K562 (cell line): ENCODE results near the gene SEMA3F. TPM values are rescaled to one million over a fixed set of nuclear protein-coding genes. Genes with fewer than 3 reads are reported as not detected.

Experiments used
- EGR1 ChIP-seq: fragments of 450-650 bp; conservative IDR thresholded peaks from 2 replicates; pipeline ENCODE4 v1.6.1; 2017; ENCODE audit warnings: mild to moderate bottlenecking
- RFX5 ChIP-seq: IDR thresholded peaks from 2 replicates; pipeline ENCODE4 v1.6.1; 2011; ENCODE audit warnings: low read depth, mild to moderate bottlenecking, improper control_type of control experiment, low read length
- SLC30A9 ChIP-seq: fragments of 250-450 bp; sonication (Bioruptor Pico); IDR thresholded peaks from 2 replicates; pipeline ENCODE4 v1.8.0; 2022; ENCODE audit warnings: mild to moderate bottlenecking, moderate library complexity
- ZNF780A ChIP-seq: fragments of 250-450 bp; sonication (Bioruptor Pico); IDR thresholded peaks from 2 replicates; pipeline ENCODE4 v1.5.0; 2021; ENCODE audit warnings: mild to moderate bottlenecking
- polyA plus RNA-seq, 8 experiments: library from polyadenylated mRNA; depleted of rRNA in 4 of 8; stranded (reverse) in 5 of 8; unstranded in 3 of 8; fragments of >200 nt; fragmentation: Nextera tagmentation in 2 of 8; fragmentation: Illumina TruSeq in 1 of 8; extraction: Ambion mirVana in 2 of 8; extraction: Trizol in 1 of 8; gene quantifications; 2 replicates each; pipeline versions ENCODE4 v1.2.1 to v1.2.3, GENCODE V29; 2011 to 2014; ENCODE audit warnings: inconsistent platforms in 1 of 8, missing spikeins in 1 of 8
- total RNA-seq, 7 experiments: library from RNA; depleted of rRNA in 6 of 7; stranded (reverse); fragments of >200 nt in 6 of 7; fragmentation: Illumina TruSeq in 2 of 7; extraction: Trizol in 2 of 7; gene quantifications; 2 replicates each; pipeline versions ENCODE4 v1.2.1 to v1.2.3, GENCODE V29; 2011 to 2021; ENCODE audit warnings: low replicate concordance in 1 of 7
- TF ChIP-seq, protein P1 (sequence below): sonication (generic); formaldehyde crosslinking; IDR thresholded peaks from 2 replicates; pipeline ENCODE4 v1.8.0; 2022; ENCODE audit warnings: mild to moderate bottlenecking, missing genetic modification reagents
- TF ChIP-seq, protein P2 (sequence below): IDR thresholded peaks from 3 replicates; pipeline ENCODE4 v1.6.1; 2011; ENCODE audit warnings: borderline replicate concordance, mild to moderate bottlenecking, moderate library complexity; ENCODE audit not compliant: insufficient read length; ENCODE audit errors: extremely low read depth
- TF ChIP-seq, protein P3 (sequence below): fragments of 250-450 bp; sonication (Bioruptor Pico); IDR thresholded peaks from 2 replicates; pipeline ENCODE4 v1.4.0; 2020
- TF ChIP-seq, protein P4 (sequence below): sonication (generic); formaldehyde crosslinking; IDR thresholded peaks from 2 replicates; pipeline ENCODE4 v1.8.0; 2022; ENCODE audit warnings: mild to moderate bottlenecking, missing genetic modification reagents, borderline replicate concordance

Gene SEMA3F
- total and polyA plus RNA-seq, 9 of the 15 experiments (the other 6 are each of a cell fraction or from before 2014, with no cell fraction given): 0.58 to 3.0 (median 2.0) TPM; not detected in 2

DNA sequence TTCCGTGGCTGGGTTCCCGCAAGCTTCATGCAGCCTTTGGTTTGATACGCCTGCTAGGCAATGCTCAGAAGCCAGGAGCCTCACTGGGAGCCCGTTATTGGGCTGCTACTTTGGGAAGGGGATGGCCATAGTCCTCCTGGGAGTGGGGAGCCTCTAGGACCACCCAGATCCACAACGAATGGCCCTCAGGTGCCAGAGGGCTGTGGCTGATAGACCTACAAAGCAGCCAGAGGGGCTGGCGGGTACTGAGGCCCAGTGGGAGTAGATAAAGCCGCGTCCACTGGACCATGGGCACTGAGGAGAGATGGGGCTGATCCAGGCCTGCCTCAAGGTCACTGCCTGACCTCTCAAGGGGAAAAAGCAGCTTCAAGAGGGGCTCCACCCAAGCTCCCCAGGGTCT lies 37.0 kb downstream of the SEMA3F start (continued):
- TF ChIP-seq EGR1 (no peak), ZNF780A (CRISPR knock-in tag) (no peak), SLC30A9 (CRISPR knock-in tag) (no peak), RFX5 (no peak)
- TF ChIP-seq, protein P1, sequence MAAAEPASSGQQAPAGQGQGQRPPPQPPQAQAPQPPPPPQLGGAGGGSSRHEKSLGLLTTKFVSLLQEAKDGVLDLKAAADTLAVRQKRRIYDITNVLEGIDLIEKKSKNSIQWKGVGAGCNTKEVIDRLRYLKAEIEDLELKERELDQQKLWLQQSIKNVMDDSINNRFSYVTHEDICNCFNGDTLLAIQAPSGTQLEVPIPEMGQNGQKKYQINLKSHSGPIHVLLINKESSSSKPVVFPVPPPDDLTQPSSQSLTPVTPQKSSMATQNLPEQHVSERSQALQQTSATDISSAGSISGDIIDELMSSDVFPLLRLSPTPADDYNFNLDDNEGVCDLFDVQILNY (CRISPR knock-in tag): no peak
- TF ChIP-seq, protein P2, sequence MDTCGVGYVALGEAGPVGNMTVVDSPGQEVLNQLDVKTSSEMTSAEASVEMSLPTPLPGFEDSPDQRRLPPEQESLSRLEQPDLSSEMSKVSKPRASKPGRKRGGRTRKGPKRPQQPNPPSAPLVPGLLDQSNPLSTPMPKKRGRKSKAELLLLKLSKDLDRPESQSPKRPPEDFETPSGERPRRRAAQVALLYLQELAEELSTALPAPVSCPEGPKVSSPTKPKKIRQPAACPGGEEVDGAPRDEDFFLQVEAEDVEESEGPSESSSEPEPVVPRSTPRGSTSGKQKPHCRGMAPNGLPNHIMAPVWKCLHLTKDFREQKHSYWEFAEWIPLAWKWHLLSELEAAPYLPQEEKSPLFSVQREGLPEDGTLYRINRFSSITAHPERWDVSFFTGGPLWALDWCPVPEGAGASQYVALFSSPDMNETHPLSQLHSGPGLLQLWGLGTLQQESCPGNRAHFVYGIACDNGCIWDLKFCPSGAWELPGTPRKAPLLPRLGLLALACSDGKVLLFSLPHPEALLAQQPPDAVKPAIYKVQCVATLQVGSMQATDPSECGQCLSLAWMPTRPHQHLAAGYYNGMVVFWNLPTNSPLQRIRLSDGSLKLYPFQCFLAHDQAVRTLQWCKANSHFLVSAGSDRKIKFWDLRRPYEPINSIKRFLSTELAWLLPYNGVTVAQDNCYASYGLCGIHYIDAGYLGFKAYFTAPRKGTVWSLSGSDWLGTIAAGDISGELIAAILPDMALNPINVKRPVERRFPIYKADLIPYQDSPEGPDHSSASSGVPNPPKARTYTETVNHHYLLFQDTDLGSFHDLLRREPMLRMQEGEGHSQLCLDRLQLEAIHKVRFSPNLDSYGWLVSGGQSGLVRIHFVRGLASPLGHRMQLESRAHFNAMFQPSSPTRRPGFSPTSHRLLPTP: no peak
- TF ChIP-seq, protein P3, sequence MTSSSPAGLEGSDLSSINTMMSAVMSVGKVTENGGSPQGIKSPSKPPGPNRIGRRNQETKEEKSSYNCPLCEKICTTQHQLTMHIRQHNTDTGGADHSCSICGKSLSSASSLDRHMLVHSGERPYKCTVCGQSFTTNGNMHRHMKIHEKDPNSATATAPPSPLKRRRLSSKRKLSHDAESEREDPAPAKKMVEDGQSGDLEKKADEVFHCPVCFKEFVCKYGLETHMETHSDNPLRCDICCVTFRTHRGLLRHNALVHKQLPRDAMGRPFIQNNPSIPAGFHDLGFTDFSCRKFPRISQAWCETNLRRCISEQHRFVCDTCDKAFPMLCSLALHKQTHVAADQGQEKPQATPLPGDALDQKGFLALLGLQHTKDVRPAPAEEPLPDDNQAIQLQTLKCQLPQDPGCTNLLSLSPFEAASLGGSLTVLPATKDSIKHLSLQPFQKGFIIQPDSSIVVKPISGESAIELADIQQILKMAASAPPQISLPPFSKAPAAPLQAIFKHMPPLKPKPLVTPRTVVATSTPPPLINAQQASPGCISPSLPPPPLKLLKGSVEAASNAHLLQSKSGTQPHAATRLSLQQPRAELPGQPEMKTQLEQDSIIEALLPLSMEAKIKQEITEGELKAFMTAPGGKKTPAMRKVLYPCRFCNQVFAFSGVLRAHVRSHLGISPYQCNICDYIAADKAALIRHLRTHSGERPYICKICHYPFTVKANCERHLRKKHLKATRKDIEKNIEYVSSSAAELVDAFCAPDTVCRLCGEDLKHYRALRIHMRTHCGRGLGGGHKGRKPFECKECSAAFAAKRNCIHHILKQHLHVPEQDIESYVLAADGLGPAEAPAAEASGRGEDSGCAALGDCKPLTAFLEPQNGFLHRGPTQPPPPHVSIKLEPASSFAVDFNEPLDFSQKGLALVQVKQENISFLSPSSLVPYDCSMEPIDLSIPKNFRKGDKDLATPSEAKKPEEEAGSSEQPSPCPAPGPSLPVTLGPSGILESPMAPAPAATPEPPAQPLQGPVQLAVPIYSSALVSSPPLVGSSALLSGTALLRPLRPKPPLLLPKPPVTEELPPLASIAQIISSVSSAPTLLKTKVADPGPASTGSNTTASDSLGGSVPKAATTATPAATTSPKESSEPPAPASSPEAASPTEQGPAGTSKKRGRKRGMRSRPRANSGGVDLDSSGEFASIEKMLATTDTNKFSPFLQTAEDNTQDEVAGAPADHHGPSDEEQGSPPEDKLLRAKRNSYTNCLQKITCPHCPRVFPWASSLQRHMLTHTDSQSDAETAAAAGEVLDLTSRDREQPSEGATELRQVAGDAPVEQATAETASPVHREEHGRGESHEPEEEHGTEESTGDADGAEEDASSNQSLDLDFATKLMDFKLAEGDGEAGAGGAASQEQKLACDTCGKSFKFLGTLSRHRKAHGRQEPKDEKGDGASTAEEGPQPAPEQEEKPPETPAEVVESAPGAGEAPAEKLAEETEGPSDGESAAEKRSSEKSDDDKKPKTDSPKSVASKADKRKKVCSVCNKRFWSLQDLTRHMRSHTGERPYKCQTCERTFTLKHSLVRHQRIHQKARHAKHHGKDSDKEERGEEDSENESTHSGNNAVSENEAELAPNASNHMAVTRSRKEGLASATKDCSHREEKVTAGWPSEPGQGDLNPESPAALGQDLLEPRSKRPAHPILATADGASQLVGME (CRISPR knock-in tag): no peak
- TF ChIP-seq, protein P4, sequence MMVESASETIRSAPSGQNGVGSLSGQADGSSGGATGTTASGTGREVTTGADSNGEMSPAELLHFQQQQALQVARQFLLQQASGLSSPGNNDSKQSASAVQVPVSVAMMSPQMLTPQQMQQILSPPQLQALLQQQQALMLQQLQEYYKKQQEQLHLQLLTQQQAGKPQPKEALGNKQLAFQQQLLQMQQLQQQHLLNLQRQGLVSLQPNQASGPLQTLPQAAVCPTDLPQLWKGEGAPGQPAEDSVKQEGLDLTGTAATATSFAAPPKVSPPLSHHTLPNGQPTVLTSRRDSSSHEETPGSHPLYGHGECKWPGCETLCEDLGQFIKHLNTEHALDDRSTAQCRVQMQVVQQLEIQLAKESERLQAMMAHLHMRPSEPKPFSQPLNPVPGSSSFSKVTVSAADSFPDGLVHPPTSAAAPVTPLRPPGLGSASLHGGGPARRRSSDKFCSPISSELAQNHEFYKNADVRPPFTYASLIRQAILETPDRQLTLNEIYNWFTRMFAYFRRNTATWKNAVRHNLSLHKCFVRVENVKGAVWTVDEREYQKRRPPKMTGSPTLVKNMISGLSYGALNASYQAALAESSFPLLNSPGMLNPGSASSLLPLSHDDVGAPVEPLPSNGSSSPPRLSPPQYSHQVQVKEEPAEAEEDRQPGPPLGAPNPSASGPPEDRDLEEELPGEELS: no peak
